Effector memory CD4-positive, alpha-beta T cell (primary cell): Measurements from ENCODE around the gene EIF4E.
"Not testable (repeated sequence)": the region's sequence is repeated elsewhere in the genome, so short reads cannot be mapped to it uniquely, and the experiment has no call there.

Experiments used
- DNase-seq, 3 donors: peaks; one replicate each; pipeline ENCODE4 v3.0.0-alpha.2; 2020
- H3K27ac ChIP-seq: 2 replicates; pipeline ENCODE4 v1.7.0; 2013; ENCODE audit warnings: mild to moderate bottlenecking, low read length, moderate library complexity; ENCODE audit not compliant: insufficient read depth, poor library complexity, severe bottlenecking
- H3K27me3 ChIP-seq: replicated peaks from 2 replicates; pipeline ENCODE4 v1.7.0; 2013; ENCODE audit warnings: mild to moderate bottlenecking, low read length; ENCODE audit not compliant: insufficient read depth, control insufficient read depth, poor library complexity, severe bottlenecking
- H3K36me3 ChIP-seq: 2 replicates; pipeline ENCODE4 v1.7.0; 2013; ENCODE audit warnings: mild to moderate bottlenecking, low read length, moderate library complexity; ENCODE audit not compliant: control insufficient read depth, insufficient read depth
- H3K4me1 ChIP-seq: 2 replicates; pipeline ENCODE4 v1.7.0; 2013; ENCODE audit warnings: low read length, mild to moderate bottlenecking; ENCODE audit not compliant: control insufficient read depth, insufficient read depth, poor library complexity, severe bottlenecking
- H3K4me3 ChIP-seq: 2 replicates; pipeline ENCODE4 v1.7.0; 2013; ENCODE audit warnings: low read length, low read depth, mild to moderate bottlenecking; ENCODE audit not compliant: insufficient read depth, poor library complexity, severe bottlenecking
- H3K9me3 ChIP-seq: 2 replicates; pipeline ENCODE4 v1.7.0; 2013; ENCODE audit warnings: mild to moderate bottlenecking, low read length, moderate library complexity; ENCODE audit not compliant: control insufficient read depth

Gene EIF4E

GRCh38 chr4:98851806-98852205 is 77.1 kb downstream of the EIF4E start:
- no peaks in the 10 kb centered on the region for H3K27me3 ChIP-seq
- no peak for DNase-seq
- H3K27ac ChIP-seq = no peak overlapping the region
- no peaks in the 10 kb centered on the region for H3K4me1 ChIP-seq
- H3K9me3 ChIP-seq = no peaks in the 10 kb centered on the region
- H3K36me3 ChIP-seq = no peaks in the 10 kb centered on the region
- no peak overlapping the region for H3K4me3 ChIP-seq

GRCh38 chr4:98850937-98851336 is 78.0 kb downstream of the EIF4E start:
- DNase-seq = no peak
- no peak overlapping the region for H3K4me3 ChIP-seq
- H3K9me3 ChIP-seq = no peaks in the 10 kb centered on the region
- no peak overlapping the region for H3K27ac ChIP-seq
- H3K4me1 ChIP-seq = no peaks in the 10 kb centered on the region
- no peaks in the 10 kb centered on the region for H3K27me3 ChIP-seq
- H3K36me3 ChIP-seq = no peaks in the 10 kb centered on the region

GRCh38 chr4:98848448-98848847 is 80.5 kb downstream of the EIF4E start:
- H3K9me3 ChIP-seq = no peaks in the 10 kb centered on the region
- no peak overlapping the region for H3K27ac ChIP-seq
- H3K4me1 ChIP-seq = no peaks in the 10 kb centered on the region
- H3K27me3 ChIP-seq = no peaks in the 10 kb centered on the region
- H3K36me3 ChIP-seq = no peaks in the 10 kb centered on the region
- DNase-seq = no peak
- no peak overlapping the region for H3K4me3 ChIP-seq

GRCh38 chr4:98845960-98846359 is 83.0 kb downstream of the EIF4E start:
- no peaks in the 10 kb centered on the region for H3K36me3 ChIP-seq

GRCh38 chr4:98842917-98843316 is 86.0 kb downstream of the EIF4E start:
- H3K36me3 ChIP-seq, DNase-seq, H3K9me3 ChIP-seq, H3K4me3 ChIP-seq, H3K27me3 ChIP-seq, H3K4me1 ChIP-seq, H3K27ac ChIP-seq: not testable (repeated sequence)

More at GRCh38 chr4:98845960-98846359, 83.0 kb downstream of the EIF4E start:
- no peaks in the 10 kb centered on the region for H3K27me3 ChIP-seq
- H3K4me3 ChIP-seq = no peak overlapping the region
- no peak for DNase-seq
- H3K9me3 ChIP-seq = no peaks in the 10 kb centered on the region
- H3K27ac ChIP-seq = no peak overlapping the region
- H3K4me1 ChIP-seq = no peaks in the 10 kb centered on the region

GRCh38 chr4:98838977-98839618 is 89.8 kb downstream of the EIF4E start:
- H3K9me3 ChIP-seq = no peaks in the 10 kb centered on the region
- H3K4me1 ChIP-seq = no peaks in the 10 kb centered on the region
- no peak overlapping the region for H3K27ac ChIP-seq
- H3K4me3 ChIP-seq = no peak overlapping the region
- no peaks in the 10 kb centered on the region for H3K27me3 ChIP-seq
- no peaks in the 10 kb centered on the region for H3K36me3 ChIP-seq
- no peak for DNase-seq

- no peaks in the 10 kb centered on the region for H3K9me3 ChIP-seq
- no peaks in the 10 kb centered on the region for H3K4me1 ChIP-seq
- H3K27ac ChIP-seq = no peak overlapping the region
- H3K27me3 ChIP-seq = no peaks in the 10 kb centered on the region
- no peak for DNase-seq
- H3K4me3 ChIP-seq = no peak overlapping the region
- H3K36me3 ChIP-seq = no peaks in the 10 kb centered on the region
Measured at GRCh38 chr4:98838531-98838930, 90.4 kb downstream of the EIF4E start.

- Histone ChIP-seq H3K4me1 (no peaks in the 10 kb centered on the region), H3K36me3 (no peaks in the 10 kb centered on the region), H3K9me3 (no peaks in the 10 kb centered on the region), H3K27ac (no peak overlapping the region), H3K4me3 (no peak overlapping the region), H3K27me3 (no peaks in the 10 kb centered on the region)
- DNase-seq = no peak
Measured at GRCh38 chr4:98833384-98833783, 95.5 kb downstream of the EIF4E start.

GRCh38 chr4:98831036-98831435 is 97.9 kb downstream of the EIF4E start:
- H3K27me3 ChIP-seq, H3K27ac ChIP-seq, H3K4me3 ChIP-seq, H3K4me1 ChIP-seq, H3K36me3 ChIP-seq, DNase-seq, H3K9me3 ChIP-seq: not testable (repeated sequence)
